ENCODE results near the gene FAM114A1. TPM values are rescaled to one million over a fixed set of nuclear protein-coding genes. Genes with fewer than 3 reads are reported as not detected.

Gene FAM114A1
- total and polyA plus RNA-seq, 4 donors, result 22.1 to 108 (median 53.9) TPM

DNA sequence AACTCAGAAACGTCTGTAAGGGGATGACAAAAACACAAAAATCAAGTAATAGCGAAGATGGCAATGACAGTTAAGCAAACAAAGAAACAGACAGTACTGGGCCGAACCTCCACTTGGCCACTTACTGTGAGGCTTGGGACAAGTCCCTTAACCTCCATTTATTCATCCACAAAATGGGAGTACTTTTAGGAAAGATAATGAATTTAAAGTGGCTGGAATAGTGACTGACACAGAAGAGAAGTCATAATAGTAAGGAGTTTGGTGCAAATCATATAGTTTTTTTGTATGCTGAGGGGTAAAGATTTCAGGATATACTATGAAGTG lies 9.5 kb upstream of the FAM114A1 start (continued):
- TF ChIP-seq, protein P1, sequence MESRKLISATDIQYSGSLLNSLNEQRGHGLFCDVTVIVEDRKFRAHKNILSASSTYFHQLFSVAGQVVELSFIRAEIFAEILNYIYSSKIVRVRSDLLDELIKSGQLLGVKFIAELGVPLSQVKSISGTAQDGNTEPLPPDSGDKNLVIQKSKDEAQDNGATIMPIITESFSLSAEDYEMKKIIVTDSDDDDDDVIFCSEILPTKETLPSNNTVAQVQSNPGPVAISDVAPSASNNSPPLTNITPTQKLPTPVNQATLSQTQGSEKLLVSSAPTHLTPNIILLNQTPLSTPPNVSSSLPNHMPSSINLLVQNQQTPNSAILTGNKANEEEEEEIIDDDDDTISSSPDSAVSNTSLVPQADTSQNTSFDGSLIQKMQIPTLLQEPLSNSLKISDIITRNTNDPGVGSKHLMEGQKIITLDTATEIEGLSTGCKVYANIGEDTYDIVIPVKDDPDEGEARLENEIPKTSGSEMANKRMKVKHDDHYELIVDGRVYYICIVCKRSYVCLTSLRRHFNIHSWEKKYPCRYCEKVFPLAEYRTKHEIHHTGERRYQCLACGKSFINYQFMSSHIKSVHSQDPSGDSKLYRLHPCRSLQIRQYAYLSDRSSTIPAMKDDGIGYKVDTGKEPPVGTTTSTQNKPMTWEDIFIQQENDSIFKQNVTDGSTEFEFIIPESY (IDR thresholded peaks at IDR 0.05), result no peak
- TF ChIP-seq EGR1 (IDR thresholded peaks at IDR 0.05; ENCODE audit: low read depth in 2 of 2) (no peak), FOXA2 (IDR thresholded peaks at IDR 0.05) (no peak), REST (IDR thresholded peaks at IDR 0.05) (no peak), RXRA (IDR thresholded peaks at IDR 0.05) (no peak)

GRCh38 chr4:38859501-38859900 lies 8.1 kb upstream of the FAM114A1 start:
- whole genome bisulfite sequencing, result 97% methylated on average over 7 of the region's 7 CpGs
- TF ChIP-seq NR2F2 (IDR thresholded peaks at IDR 0.05), result no peak
- TF ChIP-seq GABPA (IDR thresholded peaks at IDR 0.05 in 1 of 2, conservative IDR thresholded peaks at IDR 0.05 in 1 of 2), result no peak
- no peak for TF ChIP-seq JUND (IDR thresholded peaks at IDR 0.05)
- no peak for TF ChIP-seq FOXA1 (IDR thresholded peaks at IDR 0.05)
- TF ChIP-seq RXRA (IDR thresholded peaks at IDR 0.05), result no peak
- TF ChIP-seq RAD21 (IDR thresholded peaks at IDR 0.05), result no peak
- TF ChIP-seq SP1 (IDR thresholded peaks at IDR 0.05), result no peak
- TF ChIP-seq EGR1 (IDR thresholded peaks at IDR 0.05; ENCODE audit: low read depth in 2 of 2), result no peak
- no peak for TF ChIP-seq HNF4G (IDR thresholded peaks at IDR 0.05)
- TF ChIP-seq, protein P2, sequence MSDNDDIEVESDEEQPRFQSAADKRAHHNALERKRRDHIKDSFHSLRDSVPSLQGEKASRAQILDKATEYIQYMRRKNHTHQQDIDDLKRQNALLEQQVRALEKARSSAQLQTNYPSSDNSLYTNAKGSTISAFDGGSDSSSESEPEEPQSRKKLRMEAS (IDR thresholded peaks at IDR 0.05), result no peak
- no peak for TF ChIP-seq REST (IDR thresholded peaks at IDR 0.05)
- TF ChIP-seq TAF1 (conservative IDR thresholded peaks at IDR 0.05), result no peak
- TF ChIP-seq HNF4A (conservative IDR thresholded peaks at IDR 0.05), result no peak
- Histone ChIP-seq H3K36me3 (ENCODE audit: control insufficient read depth in 4 of 4, insufficient read depth in 3 of 4, low read depth in 1 of 4, low read length in 3 of 4) (no peaks in the 10 kb centered on the region), H3K27me3 (ENCODE audit: control insufficient read depth in 4 of 4, insufficient read depth in 4 of 4, low read length in 3 of 4) (no peaks in the 10 kb centered on the region), H3K9ac (ENCODE audit: low read depth in 1 of 2, low read length in 2 of 2) (no peak overlapping the region), H3K4me3 (ENCODE audit: low read depth in 1 of 3, low read length in 3 of 3) (no peak overlapping the region), H3K27ac (ENCODE audit: low read depth in 1 of 2, low read length in 2 of 2) (no peak overlapping the region), H3K9me3 (ENCODE audit: control insufficient read depth in 4 of 4, low read length in 3 of 4) (no peaks in the 10 kb centered on the region), H3K4me1 (ENCODE audit: control insufficient read depth in 4 of 4, insufficient read depth in 4 of 4, low read length in 3 of 4) (no peaks in the 10 kb centered on the region)
- DNase-seq (ENCODE audit: low spot score), result no peak

Data from liver (tissue), 9 donors.